ENCODE data around the gene CATSPER3. TPM values are rescaled to one million over a fixed set of nuclear protein-coding genes. Genes with fewer than 3 reads are reported as not detected.

The CATSPER3 gene
- total RNA-seq, 1 experiment from 2014 or later, result 1.7 TPM

DNA sequence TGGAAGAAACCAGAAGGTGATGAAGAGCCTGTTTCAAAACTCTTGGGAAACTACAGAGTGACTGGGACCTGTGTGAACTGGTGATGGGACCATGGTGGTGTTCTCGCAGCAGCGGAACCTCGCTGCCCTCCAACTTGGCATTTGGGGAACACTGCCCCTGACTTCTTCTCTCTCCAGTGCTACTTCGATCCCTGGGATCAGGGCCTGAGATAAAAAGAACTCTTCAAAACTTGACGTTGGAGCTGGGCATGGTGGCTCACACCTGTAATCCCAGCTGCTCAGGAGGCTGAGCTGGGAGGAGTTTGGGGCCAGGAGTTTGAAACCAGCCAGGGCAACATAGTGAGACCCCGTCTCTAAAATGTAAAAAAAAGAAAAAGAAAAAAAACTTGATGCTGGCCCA lies 48.2 kb downstream of the CATSPER3 start:
- no peak overlapping the region for H2AFZ ChIP-seq (ENCODE audit: low read depth, low read length, poor library complexity, severe bottlenecking)
- intact Hi-C loops (cut with micrococcal nuclease), result no loop called here
- RAD21 ChIA-PET (ENCODE audit: low non-redundant PET in 1 of 2, low total read pairs in 2 of 2, uncharacterized antibody in 2 of 2, unreplicated experiment in 2 of 2), result no interaction called here

More for the DNA sequence above, 48.2 kb downstream of the CATSPER3 start:
- TF ChIP-seq ELF1 (IDR thresholded peaks at IDR 0.05; ENCODE audit: borderline replicate concordance, low read depth) (no peak), SP1 (IDR thresholded peaks at IDR 0.05; ENCODE audit: low read depth) (no peak), FOSL1 (IDR thresholded peaks at IDR 0.05; ENCODE audit: low read depth) (no peak), CEBPB (IDR thresholded peaks at IDR 0.05; ENCODE audit: low read depth) (no peak), ZFX (IDR thresholded peaks at IDR 0.05) (no peak), EZH2 (IDR thresholded peaks at IDR 0.05) (no peak), JUND (IDR thresholded peaks at IDR 0.05) (no peak), RAD21 (IDR thresholded peaks at IDR 0.05; ENCODE audit: low read depth) (no peak), CBX3 (IDR thresholded peaks at IDR 0.05; ENCODE audit: low read depth) (no peak)
- TF ChIP-seq, protein P1, sequence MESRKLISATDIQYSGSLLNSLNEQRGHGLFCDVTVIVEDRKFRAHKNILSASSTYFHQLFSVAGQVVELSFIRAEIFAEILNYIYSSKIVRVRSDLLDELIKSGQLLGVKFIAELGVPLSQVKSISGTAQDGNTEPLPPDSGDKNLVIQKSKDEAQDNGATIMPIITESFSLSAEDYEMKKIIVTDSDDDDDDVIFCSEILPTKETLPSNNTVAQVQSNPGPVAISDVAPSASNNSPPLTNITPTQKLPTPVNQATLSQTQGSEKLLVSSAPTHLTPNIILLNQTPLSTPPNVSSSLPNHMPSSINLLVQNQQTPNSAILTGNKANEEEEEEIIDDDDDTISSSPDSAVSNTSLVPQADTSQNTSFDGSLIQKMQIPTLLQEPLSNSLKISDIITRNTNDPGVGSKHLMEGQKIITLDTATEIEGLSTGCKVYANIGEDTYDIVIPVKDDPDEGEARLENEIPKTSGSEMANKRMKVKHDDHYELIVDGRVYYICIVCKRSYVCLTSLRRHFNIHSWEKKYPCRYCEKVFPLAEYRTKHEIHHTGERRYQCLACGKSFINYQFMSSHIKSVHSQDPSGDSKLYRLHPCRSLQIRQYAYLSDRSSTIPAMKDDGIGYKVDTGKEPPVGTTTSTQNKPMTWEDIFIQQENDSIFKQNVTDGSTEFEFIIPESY (IDR thresholded peaks at IDR 0.05; ENCODE audit: extremely low read depth, insufficient replicate concordance, low read length), result no peak
- TF ChIP-seq, protein P2, sequence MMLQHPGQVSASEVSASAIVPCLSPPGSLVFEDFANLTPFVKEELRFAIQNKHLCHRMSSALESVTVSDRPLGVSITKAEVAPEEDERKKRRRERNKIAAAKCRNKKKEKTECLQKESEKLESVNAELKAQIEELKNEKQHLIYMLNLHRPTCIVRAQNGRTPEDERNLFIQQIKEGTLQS (IDR thresholded peaks at IDR 0.05), result no peak
- TF ChIP-seq, protein P3, sequence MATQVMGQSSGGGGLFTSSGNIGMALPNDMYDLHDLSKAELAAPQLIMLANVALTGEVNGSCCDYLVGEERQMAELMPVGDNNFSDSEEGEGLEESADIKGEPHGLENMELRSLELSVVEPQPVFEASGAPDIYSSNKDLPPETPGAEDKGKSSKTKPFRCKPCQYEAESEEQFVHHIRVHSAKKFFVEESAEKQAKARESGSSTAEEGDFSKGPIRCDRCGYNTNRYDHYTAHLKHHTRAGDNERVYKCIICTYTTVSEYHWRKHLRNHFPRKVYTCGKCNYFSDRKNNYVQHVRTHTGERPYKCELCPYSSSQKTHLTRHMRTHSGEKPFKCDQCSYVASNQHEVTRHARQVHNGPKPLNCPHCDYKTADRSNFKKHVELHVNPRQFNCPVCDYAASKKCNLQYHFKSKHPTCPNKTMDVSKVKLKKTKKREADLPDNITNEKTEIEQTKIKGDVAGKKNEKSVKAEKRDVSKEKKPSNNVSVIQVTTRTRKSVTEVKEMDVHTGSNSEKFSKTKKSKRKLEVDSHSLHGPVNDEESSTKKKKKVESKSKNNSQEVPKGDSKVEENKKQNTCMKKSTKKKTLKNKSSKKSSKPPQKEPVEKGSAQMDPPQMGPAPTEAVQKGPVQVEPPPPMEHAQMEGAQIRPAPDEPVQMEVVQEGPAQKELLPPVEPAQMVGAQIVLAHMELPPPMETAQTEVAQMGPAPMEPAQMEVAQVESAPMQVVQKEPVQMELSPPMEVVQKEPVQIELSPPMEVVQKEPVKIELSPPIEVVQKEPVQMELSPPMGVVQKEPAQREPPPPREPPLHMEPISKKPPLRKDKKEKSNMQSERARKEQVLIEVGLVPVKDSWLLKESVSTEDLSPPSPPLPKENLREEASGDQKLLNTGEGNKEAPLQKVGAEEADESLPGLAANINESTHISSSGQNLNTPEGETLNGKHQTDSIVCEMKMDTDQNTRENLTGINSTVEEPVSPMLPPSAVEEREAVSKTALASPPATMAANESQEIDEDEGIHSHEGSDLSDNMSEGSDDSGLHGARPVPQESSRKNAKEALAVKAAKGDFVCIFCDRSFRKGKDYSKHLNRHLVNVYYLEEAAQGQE (IDR thresholded peaks at IDR 0.05; ENCODE audit: low read depth), result no peak
- TF ChIP-seq, protein P4, sequence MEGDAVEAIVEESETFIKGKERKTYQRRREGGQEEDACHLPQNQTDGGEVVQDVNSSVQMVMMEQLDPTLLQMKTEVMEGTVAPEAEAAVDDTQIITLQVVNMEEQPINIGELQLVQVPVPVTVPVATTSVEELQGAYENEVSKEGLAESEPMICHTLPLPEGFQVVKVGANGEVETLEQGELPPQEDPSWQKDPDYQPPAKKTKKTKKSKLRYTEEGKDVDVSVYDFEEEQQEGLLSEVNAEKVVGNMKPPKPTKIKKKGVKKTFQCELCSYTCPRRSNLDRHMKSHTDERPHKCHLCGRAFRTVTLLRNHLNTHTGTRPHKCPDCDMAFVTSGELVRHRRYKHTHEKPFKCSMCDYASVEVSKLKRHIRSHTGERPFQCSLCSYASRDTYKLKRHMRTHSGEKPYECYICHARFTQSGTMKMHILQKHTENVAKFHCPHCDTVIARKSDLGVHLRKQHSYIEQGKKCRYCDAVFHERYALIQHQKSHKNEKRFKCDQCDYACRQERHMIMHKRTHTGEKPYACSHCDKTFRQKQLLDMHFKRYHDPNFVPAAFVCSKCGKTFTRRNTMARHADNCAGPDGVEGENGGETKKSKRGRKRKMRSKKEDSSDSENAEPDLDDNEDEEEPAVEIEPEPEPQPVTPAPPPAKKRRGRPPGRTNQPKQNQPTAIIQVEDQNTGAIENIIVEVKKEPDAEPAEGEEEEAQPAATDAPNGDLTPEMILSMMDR (IDR thresholded peaks at IDR 0.05 in 2 of 3, conservative IDR thresholded peaks at IDR 0.05 in 1 of 3; ENCODE audit: borderline replicate concordance in 1 of 3, insufficient read depth in 1 of 3, low read depth in 2 of 3, low read length in 2 of 3), result no peak
- Histone ChIP-seq H3K27ac (ENCODE audit: low read depth, low read length) (no peak overlapping the region), H3K27me3 (ENCODE audit: insufficient read depth, low read length) (no peaks in the 10 kb centered on the region), H3K36me3 (ENCODE audit: control insufficient read depth in 1 of 2, insufficient read depth in 2 of 2, low read length in 2 of 2) (no peaks in the 10 kb centered on the region), H4K20me1 (ENCODE audit: insufficient read depth) (no peaks in the 10 kb centered on the region), H3K4me1 (ENCODE audit: control insufficient read depth in 1 of 2, insufficient read depth in 2 of 2, low read length in 2 of 2) (no peaks in the 10 kb centered on the region), H3K9ac (ENCODE audit: low read length) (no peak overlapping the region), H3K9me2 (ENCODE audit: insufficient read depth) (no peaks in the 10 kb centered on the region), H3K9me3 (ENCODE audit: control insufficient read depth in 1 of 2, insufficient read depth in 1 of 2, low read depth in 1 of 2, low read length in 2 of 2) (no peaks in the 10 kb centered on the region), H3K4me3 (replicated peaks in 1 of 2; ENCODE audit: low read depth in 1 of 2, low read length in 2 of 2) (no peak overlapping the region), H3K4me2 (ENCODE audit: low read length) (no peak overlapping the region), H3K79me2 (ENCODE audit: insufficient read depth, low read length) (no peaks in the 10 kb centered on the region)
- ChIA-PET POLR2A (no interaction called here), CTCF (no interaction called here)
- DNase-seq (ENCODE audit: low read depth, low spot score), result no peak
- BruUV-seq (replicated peaks), result no TSS peak
- no peak for ATAC-seq

Measured in HCT116 (cell line).